Prostate gland (tissue), 2 donors: ENCODE results near the gene ARID5A. TPM values are rescaled to one million over a fixed set of nuclear protein-coding genes. Genes with fewer than 3 reads are reported as not detected.
A peak's percentile ranks its signal among the peaks of the same experiment; 100 is the strongest.

Experiments
- DNase-seq: peaks from one replicate; pipeline ENCODE4 v3.0.0-alpha.2; 2019; ENCODE audit warnings: low spot score
- H3K27ac ChIP-seq, 2 donors: fragments of 200-600 bp; sonication (generic); 2 replicates each; pipeline ENCODE4 v1.5.1; 2017 to 2019
- H3K27me3 ChIP-seq: fragments of 200-600 bp; sonication (generic); replicated peaks from 2 replicates; pipeline ENCODE4 v1.5.1; 2019; ENCODE audit not compliant: insufficient read depth
- H3K36me3 ChIP-seq, 2 donors: fragments of 200-600 bp; sonication (generic); 1 replicate in 1 of 2; 2 replicates in 1 of 2; pipeline versions ENCODE4 v1.5.1 to v1.8.1; 2017 to 2019
- H3K4me1 ChIP-seq: fragments of 200-600 bp; sonication (generic); replicated peaks from 2 replicates; pipeline ENCODE4 v1.5.1; 2019
- H3K4me3 ChIP-seq, 2 donors: fragments of 200-600 bp; sonication (generic); 2 replicates each; pipeline ENCODE4 v1.5.1; 2017 to 2019
- H3K9me3 ChIP-seq: fragments of 200-600 bp; sonication (generic); 2 replicates; pipeline ENCODE4 v1.5.1; 2017
- POLR2A ChIP-seq: fragments of 450-650 bp; IDR thresholded peaks from one replicate; pipeline ENCODE4 v1.6.1; 2016; ENCODE audit warnings: antibody characterized with exemption, mild to moderate bottlenecking
- POLR2AphosphoS5 ChIP-seq: sonication (generic); formaldehyde crosslinking; IDR thresholded peaks from one replicate; pipeline ENCODE4 v1.6.1; 2017; ENCODE audit warnings: antibody characterized with exemption
- WGBS: methylation state at CpG from one replicate; pipeline ENCODE4 v1.1.5; 2018; 5-methylcytosine and 5-hydroxymethylcytosine counted together
- intact Hi-C: fragments of 100-400 bp; cut with DNase I; formaldehyde crosslinking; loops from one replicate; pipeline ENCODE4 v1.14.2; 2022
- total RNA-seq, 2 donors: library from RNA; depleted of rRNA; stranded (reverse); fragments of >200 nt; gene quantifications; one replicate each; pipeline ENCODE4 v1.1.0, GENCODE V29; 2016
- TF ChIP-seq, protein P1 (sequence below), 4 experiments: fragments of 200-600 bp in 2 of 4; fragments of 450-650 bp in 2 of 4; sonication (generic) in 2 of 4; IDR thresholded peaks; 1 replicate in 3 of 4; 2 replicates in 1 of 4; pipeline ENCODE4 v1.5.1; 2016 to 2019; ENCODE audit warnings: antibody characterized with exemption in 4 of 4, mild to moderate bottlenecking in 2 of 4, moderate library complexity in 2 of 4

Gene ARID5A
- total RNA-seq, 2 donors from 2014 or later, result 23.0 to 54.6 TPM

DNA sequence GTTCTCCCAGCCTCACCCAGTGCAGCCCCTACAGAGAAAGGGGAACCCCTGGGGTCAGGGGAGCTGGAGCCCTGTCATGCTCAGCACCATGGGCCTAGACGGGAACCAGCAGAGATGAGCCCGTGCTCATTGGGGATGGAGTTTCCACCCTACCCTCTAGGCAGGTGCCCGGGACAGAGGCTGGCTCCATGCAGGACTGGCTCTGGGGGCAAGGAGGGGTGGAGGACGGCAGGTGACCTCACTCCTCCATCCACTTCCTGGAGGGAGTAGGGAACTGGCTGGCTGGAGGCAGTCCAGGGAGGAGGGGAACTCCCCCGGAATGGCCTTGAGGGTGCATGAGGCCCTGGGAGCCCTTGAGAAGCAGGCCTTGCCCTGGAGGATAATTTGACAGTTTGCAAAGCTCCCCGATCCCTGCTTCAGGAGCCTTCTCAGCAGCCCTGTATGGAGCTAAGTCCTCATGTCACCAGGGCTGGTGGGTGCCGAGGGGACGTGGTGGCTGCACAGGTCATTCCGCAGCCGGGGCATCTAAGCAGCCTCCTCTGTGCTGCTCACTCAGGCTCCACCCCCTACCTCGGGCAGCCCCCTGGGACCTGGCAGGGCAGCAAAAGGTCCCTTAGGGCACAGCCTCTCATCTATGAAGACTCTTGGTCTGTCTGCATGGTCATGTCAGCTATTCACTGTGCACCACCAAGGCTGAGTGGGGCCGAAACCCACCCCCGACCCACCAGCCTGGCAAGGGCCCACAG lies 33.5 kb upstream of the ARID5A start:
- Histone ChIP-seq H3K9me3 (no peaks in the 10 kb centered on the region), H3K4me1 (no peaks in the 10 kb centered on the region), H3K36me3 (no peaks in the 10 kb centered on the region), H3K27me3 (peaks cover 3% of the 10 kb centered on the region), H3K4me3 (no peak overlapping the region), H3K27ac (no peak overlapping the region)
- no peak for DNase-seq
- 80% methylated on average over 13 of the region's 13 CpGs for WGBS
- intact Hi-C loops, result loop anchor here (10.0 kb wide), 1 partner anchor 198 kb away; the partner anchor contains the start of gene SNRNP200
- TF ChIP-seq, protein P1, sequence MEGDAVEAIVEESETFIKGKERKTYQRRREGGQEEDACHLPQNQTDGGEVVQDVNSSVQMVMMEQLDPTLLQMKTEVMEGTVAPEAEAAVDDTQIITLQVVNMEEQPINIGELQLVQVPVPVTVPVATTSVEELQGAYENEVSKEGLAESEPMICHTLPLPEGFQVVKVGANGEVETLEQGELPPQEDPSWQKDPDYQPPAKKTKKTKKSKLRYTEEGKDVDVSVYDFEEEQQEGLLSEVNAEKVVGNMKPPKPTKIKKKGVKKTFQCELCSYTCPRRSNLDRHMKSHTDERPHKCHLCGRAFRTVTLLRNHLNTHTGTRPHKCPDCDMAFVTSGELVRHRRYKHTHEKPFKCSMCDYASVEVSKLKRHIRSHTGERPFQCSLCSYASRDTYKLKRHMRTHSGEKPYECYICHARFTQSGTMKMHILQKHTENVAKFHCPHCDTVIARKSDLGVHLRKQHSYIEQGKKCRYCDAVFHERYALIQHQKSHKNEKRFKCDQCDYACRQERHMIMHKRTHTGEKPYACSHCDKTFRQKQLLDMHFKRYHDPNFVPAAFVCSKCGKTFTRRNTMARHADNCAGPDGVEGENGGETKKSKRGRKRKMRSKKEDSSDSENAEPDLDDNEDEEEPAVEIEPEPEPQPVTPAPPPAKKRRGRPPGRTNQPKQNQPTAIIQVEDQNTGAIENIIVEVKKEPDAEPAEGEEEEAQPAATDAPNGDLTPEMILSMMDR (IDR thresholded peaks at IDR 0.05), result no peak
- no peak for TF ChIP-seq POLR2A
- no peak for TF ChIP-seq POLR2AphosphoS5

DNA sequence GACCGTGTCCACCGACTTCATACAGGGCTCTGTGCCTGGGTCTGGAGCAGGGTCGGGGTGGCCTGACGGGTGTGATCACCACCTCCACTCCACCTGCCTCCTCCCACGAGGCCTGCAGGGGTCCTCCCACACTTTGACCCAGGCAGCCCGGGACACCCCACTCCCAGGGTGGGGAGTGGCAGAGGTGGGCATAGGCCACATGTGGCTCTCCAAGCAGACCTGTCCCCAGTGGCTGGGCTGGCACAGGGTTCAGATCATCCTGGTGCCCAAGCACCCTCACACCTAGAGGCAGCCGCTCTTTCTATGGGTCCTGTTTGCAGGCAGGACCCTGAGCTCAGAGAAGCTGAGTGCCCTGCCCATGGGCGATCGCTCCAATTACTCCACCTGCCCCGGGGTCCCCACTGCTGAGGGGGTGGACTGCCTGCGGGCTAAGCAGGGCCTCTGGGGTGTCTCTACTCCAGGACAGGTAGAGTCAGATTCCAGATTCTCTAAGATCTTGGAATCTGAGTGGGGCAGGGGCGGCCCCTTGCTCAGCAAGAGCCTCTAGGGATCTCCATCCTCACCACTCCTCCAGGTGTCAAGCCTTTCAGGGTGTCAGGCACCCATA lies 32.8 kb upstream of the ARID5A start:
- no peak for DNase-seq
- intact Hi-C loops, result loop anchor here (10.0 kb wide), 1 partner anchor 199 kb away; the partner anchor contains the start of gene SNRNP200
- H3K4me1 ChIP-seq, result no peaks in the 10 kb centered on the region
- H3K4me3 ChIP-seq, result no peak overlapping the region
- 79% methylated on average over 9 of the region's 12 CpGs for WGBS
- TF ChIP-seq, protein P1 (IDR thresholded peaks at IDR 0.05), result no peak
- no peak for TF ChIP-seq POLR2AphosphoS5
- no peak for TF ChIP-seq POLR2A
- no peaks in the 10 kb centered on the region for H3K9me3 ChIP-seq
- peaks cover 3% of the 10 kb centered on the region for H3K27me3 ChIP-seq
- no peaks in the 10 kb centered on the region for H3K36me3 ChIP-seq
- no peak overlapping the region for H3K27ac ChIP-seq

DNA sequence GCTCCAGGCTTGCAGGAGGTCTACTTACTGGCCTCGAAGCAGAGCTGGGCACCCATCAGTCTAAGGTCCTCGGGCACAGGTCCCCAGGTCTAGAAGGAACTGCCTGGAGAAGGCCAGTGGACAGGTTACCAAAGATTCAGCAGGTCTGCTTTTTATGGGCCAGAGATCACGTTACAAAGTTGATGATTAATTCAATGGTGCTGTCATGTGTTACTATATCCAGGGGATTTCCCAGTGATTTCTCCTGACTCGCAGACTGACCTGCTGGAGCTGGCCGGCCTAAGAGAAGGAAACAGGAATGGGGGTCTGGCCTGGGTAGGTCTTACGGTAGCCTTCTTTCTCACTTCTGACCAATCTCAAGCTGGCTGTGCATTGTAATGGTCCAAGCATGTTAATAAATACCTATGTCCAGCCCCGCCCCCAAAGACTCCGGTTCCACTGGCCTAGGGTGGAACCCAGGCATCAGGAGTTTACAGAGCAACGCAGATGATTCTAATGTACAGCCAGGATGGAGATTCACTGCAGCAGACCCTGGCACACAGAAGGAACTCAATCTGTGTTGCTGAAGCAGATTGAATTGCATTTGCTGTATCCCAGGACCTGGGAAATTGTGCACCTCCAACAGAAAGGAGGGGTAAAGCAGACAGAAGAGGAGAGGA lies 31.2 kb upstream of the ARID5A start, which contains the start of gene NEURL3:
TSS of gene NEURL3 (minus strand) at position 127 of the 659 bp plus-strand sequence. CDS start at position 56, 71 bp downstream.
- TF ChIP-seq POLR2AphosphoS5 (peak; percentile 73), POLR2A (peak; percentile 28)
- TF ChIP-seq, protein P1 (IDR thresholded peaks at IDR 0.05), result no peak
- no peak within 1 kb of the TSS for H3K4me3 ChIP-seq
- H3K27me3 ChIP-seq, result peaks cover 3% of the 10 kb centered on the region
- H3K36me3 ChIP-seq, result no peaks in the 10 kb centered on the region
- H3K4me1 ChIP-seq, result no peaks in the 10 kb centered on the region
- 31% methylated on average over 9 of the region's 9 CpGs for WGBS
- no peak within 1 kb of the TSS for H3K27ac ChIP-seq
- no peaks in the 10 kb centered on the region for H3K9me3 ChIP-seq
- peak; percentile 55 for DNase-seq
- intact Hi-C loops, result loop anchor here (5.0 to 10.0 kb wide), 2 partner anchors 47 to 201 kb away; partner anchors contain the start of gene SNRNP200

DNA sequence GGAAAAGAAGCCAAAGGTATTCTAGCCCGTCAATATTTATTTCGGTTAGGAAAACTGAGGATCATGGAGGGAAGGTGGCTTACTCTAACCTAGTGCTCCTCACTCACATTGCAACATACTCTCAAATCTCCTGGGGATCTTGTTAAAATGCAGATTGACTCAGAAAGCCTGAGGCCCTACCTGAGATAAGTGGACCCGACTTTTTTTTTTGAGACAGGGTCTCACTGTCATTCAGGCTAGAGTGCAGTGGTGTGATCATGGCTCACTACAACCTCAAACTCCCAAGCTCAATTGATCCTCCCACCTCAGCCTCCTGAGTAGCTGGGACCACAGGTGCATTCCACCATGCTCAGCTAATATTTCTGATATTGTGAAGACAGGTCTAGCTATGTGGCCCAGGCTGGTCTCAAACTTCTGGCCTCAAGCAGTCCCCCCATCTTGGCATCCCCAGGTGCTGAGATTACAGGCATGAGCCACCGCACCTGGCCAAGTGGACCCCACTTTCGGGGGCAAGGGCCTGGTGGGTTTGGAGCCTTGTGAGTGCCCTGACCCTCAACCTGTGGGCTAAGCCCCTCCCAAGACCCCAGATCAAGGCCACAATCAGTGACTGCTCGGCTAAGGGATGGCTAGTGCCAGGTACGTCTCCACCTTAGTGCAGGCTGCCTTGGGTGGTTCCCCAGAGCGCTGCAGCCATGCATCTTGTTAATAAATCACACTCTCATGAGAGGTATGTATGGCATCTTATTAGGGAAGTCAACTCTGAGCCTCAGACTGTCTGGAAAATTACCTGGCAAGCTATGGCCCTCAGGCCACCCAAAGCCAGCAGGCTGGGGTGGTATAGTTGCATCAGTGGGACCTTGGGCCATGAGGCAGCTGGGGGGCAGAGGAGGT lies 30.3 kb upstream of the ARID5A start:
- no peaks in the 10 kb centered on the region for H3K9me3 ChIP-seq
- intact Hi-C loops, result loop anchor here (5.0 to 10.0 kb wide), 2 partner anchors 46 to 201 kb away; partner anchors contain the start of gene SNRNP200
- DNase-seq, result no peak
- no peaks in the 10 kb centered on the region for H3K4me1 ChIP-seq
- WGBS, result 73% methylated on average over 7 of the region's 8 CpGs
- no peak overlapping the region for H3K4me3 ChIP-seq
- no peak for TF ChIP-seq POLR2A
- TF ChIP-seq, protein P1 (IDR thresholded peaks at IDR 0.05), result no peak
- no peak for TF ChIP-seq POLR2AphosphoS5
- no peaks in the 10 kb centered on the region for H3K36me3 ChIP-seq
- H3K27me3 ChIP-seq, result peaks cover 3% of the 10 kb centered on the region
- no peak overlapping the region for H3K27ac ChIP-seq
